Uterus (tissue), 2 donors: ENCODE measurements around the gene ATP1B3.

Experiments
- POLR2A ChIP-seq, 2 donors: fragments of 450-650 bp; IDR thresholded peaks; one replicate each; pipeline ENCODE4 v1.6.1; 2016; ENCODE audit warnings: antibody characterized with exemption in 2 of 2, mild to moderate bottlenecking in 1 of 2, moderate library complexity in 1 of 2
- TF ChIP-seq, protein P1 (sequence below), 4 experiments: fragments of 200-600 bp in 2 of 4; fragments of 450-650 bp in 2 of 4; sonication (generic) in 2 of 4; IDR thresholded peaks; one replicate each; pipeline ENCODE4 v1.5.1; 2016 to 2019; ENCODE audit warnings: antibody characterized with exemption in 4 of 4, mild to moderate bottlenecking in 2 of 4, moderate library complexity in 1 of 4

GRCh38 chr3:141846050-141846433, 30.4 kb upstream of the ATP1B3 start:
- TF ChIP-seq, protein P1, sequence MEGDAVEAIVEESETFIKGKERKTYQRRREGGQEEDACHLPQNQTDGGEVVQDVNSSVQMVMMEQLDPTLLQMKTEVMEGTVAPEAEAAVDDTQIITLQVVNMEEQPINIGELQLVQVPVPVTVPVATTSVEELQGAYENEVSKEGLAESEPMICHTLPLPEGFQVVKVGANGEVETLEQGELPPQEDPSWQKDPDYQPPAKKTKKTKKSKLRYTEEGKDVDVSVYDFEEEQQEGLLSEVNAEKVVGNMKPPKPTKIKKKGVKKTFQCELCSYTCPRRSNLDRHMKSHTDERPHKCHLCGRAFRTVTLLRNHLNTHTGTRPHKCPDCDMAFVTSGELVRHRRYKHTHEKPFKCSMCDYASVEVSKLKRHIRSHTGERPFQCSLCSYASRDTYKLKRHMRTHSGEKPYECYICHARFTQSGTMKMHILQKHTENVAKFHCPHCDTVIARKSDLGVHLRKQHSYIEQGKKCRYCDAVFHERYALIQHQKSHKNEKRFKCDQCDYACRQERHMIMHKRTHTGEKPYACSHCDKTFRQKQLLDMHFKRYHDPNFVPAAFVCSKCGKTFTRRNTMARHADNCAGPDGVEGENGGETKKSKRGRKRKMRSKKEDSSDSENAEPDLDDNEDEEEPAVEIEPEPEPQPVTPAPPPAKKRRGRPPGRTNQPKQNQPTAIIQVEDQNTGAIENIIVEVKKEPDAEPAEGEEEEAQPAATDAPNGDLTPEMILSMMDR (IDR thresholded peaks at IDR 0.05): no peak
- TF ChIP-seq POLR2A (IDR thresholded peaks at IDR 0.05): no peak
